H9 (cell line): ENCODE measurements around the gene GCLM. TPM values are rescaled to one million over a fixed set of nuclear protein-coding genes. Genes with fewer than 3 reads are reported as not detected.

Experiments used
- DNase-seq: peaks from one replicate; pipeline ENCODE4 v3.0.0-alpha.2; 2017
- H2AFZ ChIP-seq: one replicate; pipeline ENCODE4 v1.6.1; 2013; ENCODE audit warnings: mild to moderate bottlenecking, low read length, control low read depth, moderate library complexity
- H2AK5ac ChIP-seq: 2 replicates; pipeline ENCODE4 v1.6.1; 2013; ENCODE audit warnings: low read length, control low read depth, mixed read lengths; ENCODE audit not compliant: insufficient read length
- H2BK120ac ChIP-seq: one replicate; pipeline ENCODE4 v1.6.1; 2013; ENCODE audit warnings: low read depth, mild to moderate bottlenecking, low read length, control low read depth, inconsistent platforms; ENCODE audit not compliant: poor library complexity, severe bottlenecking
- H2BK12ac ChIP-seq: 2 replicates; pipeline ENCODE4 v1.6.1; 2013; ENCODE audit warnings: low read length, control low read depth, mixed read lengths, low read depth; ENCODE audit not compliant: insufficient read length
- H2BK15ac ChIP-seq: 2 replicates; pipeline ENCODE4 v1.6.1; 2013; ENCODE audit warnings: low read depth, low read length, control low read depth
- H2BK20ac ChIP-seq: one replicate; pipeline ENCODE4 v1.6.1; 2013; ENCODE audit warnings: low read depth, mild to moderate bottlenecking, low read length, control low read depth, inconsistent platforms; ENCODE audit not compliant: poor library complexity, severe bottlenecking
- H2BK5ac ChIP-seq: 2 replicates; pipeline ENCODE4 v1.6.1; 2013; ENCODE audit warnings: low read length, control low read depth, mixed read lengths; ENCODE audit not compliant: insufficient read length
- H3K14ac ChIP-seq: 2 replicates; pipeline ENCODE4 v1.6.1; 2013; ENCODE audit warnings: low read length, control low read depth; ENCODE audit not compliant: insufficient read depth
- H3K18ac ChIP-seq: 2 replicates; pipeline ENCODE4 v1.6.1; 2013; ENCODE audit warnings: low read depth, mild to moderate bottlenecking, mixed read lengths, low read length, control low read depth; ENCODE audit not compliant: insufficient read length
- H3K23ac ChIP-seq: 2 replicates; pipeline ENCODE4 v1.6.1; 2013; ENCODE audit warnings: low read length, control low read depth, mixed read lengths, low read depth; ENCODE audit not compliant: insufficient read length
- H3K23me2 ChIP-seq: 2 replicates; pipeline ENCODE4 v1.6.1; 2013; ENCODE audit warnings: low read depth, mild to moderate bottlenecking, mixed read lengths, low read length, control low read depth; ENCODE audit not compliant: insufficient read length, poor library complexity, severe bottlenecking
- H3K27ac ChIP-seq: 2 replicates; pipeline ENCODE4 v1.5.1; 2013; ENCODE audit warnings: low read length, control low read depth, mixed read lengths, low read depth; ENCODE audit not compliant: insufficient read length
- H3K27me3 ChIP-seq: 2 replicates; pipeline ENCODE4 v1.6.1; 2013; ENCODE audit warnings: low read length, control low read depth, inconsistent platforms; ENCODE audit not compliant: insufficient read depth
- H3K4ac ChIP-seq: 2 replicates; pipeline ENCODE4 v1.6.1; 2013; ENCODE audit warnings: low read depth, mild to moderate bottlenecking, control low read depth, inconsistent platforms, low read length, moderate library complexity
- H3K4me1 ChIP-seq: 2 replicates; pipeline ENCODE4 v1.6.1; 2013; ENCODE audit warnings: low read length, control low read depth, inconsistent platforms; ENCODE audit not compliant: insufficient read depth
- H3K4me2 ChIP-seq: 2 replicates; pipeline ENCODE4 v1.6.1; 2013; ENCODE audit warnings: low read length, control low read depth, mixed read lengths; ENCODE audit not compliant: insufficient read length, insufficient read depth
- H3K56ac ChIP-seq: 2 replicates; pipeline ENCODE4 v1.6.1; 2013; ENCODE audit warnings: low read depth, mild to moderate bottlenecking, mixed read lengths, low read length, control low read depth; ENCODE audit not compliant: insufficient read length
- H3K79me1 ChIP-seq: 2 replicates; pipeline ENCODE4 v1.6.1; 2013; ENCODE audit warnings: low read depth, mild to moderate bottlenecking, moderate library complexity, low read length, control low read depth, inconsistent platforms; ENCODE audit not compliant: insufficient read depth, poor library complexity, severe bottlenecking
- H3K79me2 ChIP-seq: 2 replicates; pipeline ENCODE4 v1.6.1; 2013; ENCODE audit warnings: low read length, control low read depth, inconsistent platforms; ENCODE audit not compliant: insufficient read depth
- H3K9ac ChIP-seq: 2 replicates; pipeline ENCODE4 v1.6.1; 2013; ENCODE audit warnings: low read length, control low read depth, mixed read lengths; ENCODE audit not compliant: insufficient read length; ENCODE audit errors: extremely low read depth
- H3K9me3 ChIP-seq: one replicate; pipeline ENCODE4 v1.6.1; 2013; ENCODE audit warnings: low read depth, low read length, inconsistent platforms; ENCODE audit not compliant: control insufficient read depth
- H3T11ph ChIP-seq: one replicate; pipeline ENCODE4 v1.6.1; 2013; ENCODE audit warnings: mild to moderate bottlenecking, low read length, control low read depth, inconsistent platforms
- H4K20me1 ChIP-seq: one replicate; pipeline ENCODE4 v1.6.1; 2013; ENCODE audit not compliant: control insufficient read depth, insufficient read length, insufficient read depth
- H4K5ac ChIP-seq: 2 replicates; pipeline ENCODE4 v1.6.1; 2013; ENCODE audit warnings: low read depth, mild to moderate bottlenecking, mixed read lengths, low read length, control low read depth; ENCODE audit not compliant: insufficient read length
- H4K8ac ChIP-seq: replicated peaks from 2 replicates; pipeline ENCODE4 v1.6.1; 2013; ENCODE audit warnings: low read length, control low read depth, mixed read lengths, low read depth; ENCODE audit not compliant: insufficient read length
- H4K91ac ChIP-seq: 2 replicates; pipeline ENCODE4 v1.6.1; 2013; ENCODE audit warnings: low read depth, mild to moderate bottlenecking, moderate library complexity, mixed read lengths, low read length, control low read depth; ENCODE audit not compliant: insufficient read length
- H3K27ac Mint-ChIP-seq, 3 experiments: 2 replicates in 2 of 3; 3 replicates in 1 of 3; pipeline ENCODE4 v1.8.0; 2020 to 2021; ENCODE audit warnings: mixed read lengths in 3 of 3, mild to moderate bottlenecking in 1 of 3, moderate library complexity in 1 of 3
- H3K27me3 Mint-ChIP-seq: 2 replicates; pipeline ENCODE4 v1.8.0; 2021; ENCODE audit warnings: low read depth, mild to moderate bottlenecking, moderate library complexity, mixed read lengths
- H3K36me3 Mint-ChIP-seq, 3 experiments: 2 replicates in 2 of 3; 3 replicates in 1 of 3; pipeline ENCODE4 v1.8.0; 2020 to 2021; ENCODE audit warnings: low read depth in 3 of 3, mixed read lengths in 3 of 3; ENCODE audit not compliant: insufficient read depth in 1 of 3
- H3K4me1 Mint-ChIP-seq, 2 experiments: 2 replicates each; pipeline ENCODE4 v1.8.0; 2020; ENCODE audit warnings: mixed read lengths in 2 of 2
- H3K4me3 Mint-ChIP-seq, 2 experiments: 2 replicates in 1 of 2; 3 replicates in 1 of 2; pipeline ENCODE4 v1.8.0; 2020 to 2021; ENCODE audit warnings: mild to moderate bottlenecking in 2 of 2, mixed read lengths in 2 of 2, moderate library complexity in 1 of 2
- H3K9me3 Mint-ChIP-seq, 2 experiments: 2 replicates in 1 of 2; 3 replicates in 1 of 2; pipeline ENCODE4 v1.8.0; 2020; ENCODE audit warnings: mild to moderate bottlenecking in 2 of 2, mixed read lengths in 2 of 2, moderate library complexity in 1 of 2
- WGBS: extraction: QIAGEN DNeasy Blood & Tissue Kit; methylation state at CpG from one replicate; pipeline ENCODE4 v1.1.7; 2013; ENCODE audit warnings: missing lambda C conversion rate, low lambda C conversion rate, mixed read lengths; ENCODE audit not compliant: insufficient read length; ENCODE audit errors: extremely low coverage; 5-methylcytosine and 5-hydroxymethylcytosine counted together
- total RNA-seq: library from RNA; stranded (reverse); gene quantifications from 2 replicates; pipeline ENCODE4 v1.2.1, GENCODE V29; 2021
- TF ChIP-seq, protein P1 (sequence below): fragments of 200-600 bp; sonication (generic); conservative IDR thresholded peaks from 3 replicates; pipeline ENCODE4 v1.8.0; 2021; ENCODE audit warnings: antibody characterized with exemption, mild to moderate bottlenecking

GCLM gene
- total RNA-seq, 1 experiment from 2014 or later, result 14.9 TPM

DNA sequence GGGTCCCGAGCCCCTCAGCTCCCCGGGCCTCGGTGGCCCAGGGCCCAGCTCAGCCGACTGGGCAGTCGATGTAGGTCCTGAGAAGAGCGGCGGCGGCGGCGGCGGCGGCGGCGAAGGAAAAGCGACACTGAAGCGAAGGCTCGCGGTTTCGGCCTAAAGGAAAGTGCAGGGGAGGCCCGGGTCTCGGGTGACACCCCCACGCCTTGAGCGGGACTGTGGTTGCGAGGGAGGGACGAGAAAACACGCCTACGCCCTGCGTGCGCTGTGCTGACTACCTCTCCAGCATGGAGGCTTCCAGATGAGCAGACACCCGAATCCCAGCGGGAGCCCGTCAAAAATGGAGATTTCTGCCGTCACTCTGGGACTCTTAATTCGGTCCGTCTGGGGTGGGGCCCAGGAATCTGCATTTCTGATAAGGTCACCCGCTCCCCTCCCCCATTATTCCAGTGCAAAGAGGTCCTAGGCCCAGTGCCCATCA, 61.4 kb downstream of the GCLM start:
- Histone ChIP-seq H2BK15ac (no peak overlapping the region), H2BK12ac (no peak overlapping the region), H3K23ac (no peak overlapping the region), H3K4me2 (peak overlapping the region; percentile 77), H2AFZ (no peak overlapping the region), H3K27me3 (no peaks in the 10 kb centered on the region), H4K91ac (no peak overlapping the region), H2BK120ac (no peak overlapping the region), H2AK5ac (no peak overlapping the region), H3K79me1 (no peaks in the 10 kb centered on the region), H3K4ac (no peak overlapping the region), H2BK20ac (no peak overlapping the region), H3K4me1 (no peaks in the 10 kb centered on the region), H2BK5ac (no peak overlapping the region), H3K56ac (no peak overlapping the region), H3K23me2 (no peaks in the 10 kb centered on the region), H3K27ac (no peak overlapping the region), H3K18ac (peak overlapping the region; percentile 92), H4K8ac (no peak overlapping the region), H3T11ph (no peak overlapping the region), H3K9ac (peak overlapping the region; percentile 72), H3K14ac (peak overlapping the region; percentile 96), H4K20me1 (no peaks in the 10 kb centered on the region), H3K9me3 (no peaks in the 10 kb centered on the region), H4K5ac (no peak overlapping the region), H3K79me2 (no peaks in the 10 kb centered on the region)
- peaks cover 3% of the 10 kb centered on the region; the same call in 1 of the 2 replicates for H3K27me3 Mint-ChIP-seq
- peak overlapping the region; percentile 89 to 93 for H3K4me3 Mint-ChIP-seq
- peaks cover 7 to 19% (median 10%) of the 10 kb centered on the region in 3 experiments for H3K36me3 Mint-ChIP-seq
- peak; percentile 69 for DNase-seq
- H3K27ac Mint-ChIP-seq, result peak overlapping the region; percentile 50 to 94 (median 92); a peak in 4 of 7 replicates
- peaks cover 18 to 23% of the 10 kb centered on the region in 2 experiments for H3K9me3 Mint-ChIP-seq
- TF ChIP-seq, protein P1, sequence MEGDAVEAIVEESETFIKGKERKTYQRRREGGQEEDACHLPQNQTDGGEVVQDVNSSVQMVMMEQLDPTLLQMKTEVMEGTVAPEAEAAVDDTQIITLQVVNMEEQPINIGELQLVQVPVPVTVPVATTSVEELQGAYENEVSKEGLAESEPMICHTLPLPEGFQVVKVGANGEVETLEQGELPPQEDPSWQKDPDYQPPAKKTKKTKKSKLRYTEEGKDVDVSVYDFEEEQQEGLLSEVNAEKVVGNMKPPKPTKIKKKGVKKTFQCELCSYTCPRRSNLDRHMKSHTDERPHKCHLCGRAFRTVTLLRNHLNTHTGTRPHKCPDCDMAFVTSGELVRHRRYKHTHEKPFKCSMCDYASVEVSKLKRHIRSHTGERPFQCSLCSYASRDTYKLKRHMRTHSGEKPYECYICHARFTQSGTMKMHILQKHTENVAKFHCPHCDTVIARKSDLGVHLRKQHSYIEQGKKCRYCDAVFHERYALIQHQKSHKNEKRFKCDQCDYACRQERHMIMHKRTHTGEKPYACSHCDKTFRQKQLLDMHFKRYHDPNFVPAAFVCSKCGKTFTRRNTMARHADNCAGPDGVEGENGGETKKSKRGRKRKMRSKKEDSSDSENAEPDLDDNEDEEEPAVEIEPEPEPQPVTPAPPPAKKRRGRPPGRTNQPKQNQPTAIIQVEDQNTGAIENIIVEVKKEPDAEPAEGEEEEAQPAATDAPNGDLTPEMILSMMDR, result no peak
- peaks cover 10% of the 10 kb centered on the region in 2 experiments for H3K4me1 Mint-ChIP-seq
- WGBS, result no CpG with 5 or more reads among the region's 36 CpGs
